Neural progenitor cell (in vitro differentiated cells): Measurements from ENCODE around the gene OPALIN. TPM values are rescaled to one million over a fixed set of nuclear protein-coding genes. Genes with fewer than 3 reads are reported as not detected.

Experiments used
- DNase-seq: peaks from one replicate; pipeline ENCODE4 v3.0.0-alpha.2; 2016; ENCODE audit warnings: low spot score
- H2AFZ ChIP-seq: fragments of 200-600 bp; sonication (generic); replicated peaks from 2 replicates; pipeline ENCODE4 v1.6.1; 2016; ENCODE audit warnings: antibody characterized with exemption
- H3F3A ChIP-seq: fragments of 200-600 bp; sonication (generic); 2 replicates; pipeline ENCODE4 v1.6.1; 2016; ENCODE audit warnings: antibody characterized with exemption, low read depth
- H3K27ac ChIP-seq: fragments of 200-600 bp; sonication (generic); 2 replicates; pipeline ENCODE4 v1.5.1; 2016; ENCODE audit warnings: mild to moderate bottlenecking
- H3K27me3 ChIP-seq: fragments of 200-600 bp; sonication (generic); 2 replicates; pipeline ENCODE4 v1.6.1; 2016; ENCODE audit warnings: mild to moderate bottlenecking, moderate library complexity
- H3K36me3 ChIP-seq: fragments of 200-600 bp; sonication (generic); 2 replicates; pipeline ENCODE4 v1.5.1; 2016
- H3K4me1 ChIP-seq: fragments of 200-600 bp; sonication (generic); 2 replicates; pipeline ENCODE4 v1.6.1; 2016; ENCODE audit warnings: mixed run types
- H3K4me2 ChIP-seq: fragments of 200-600 bp; sonication (generic); 2 replicates; pipeline ENCODE4 v1.6.1; 2016
- H3K4me3 ChIP-seq: fragments of 200-600 bp; sonication (generic); 2 replicates; pipeline ENCODE4 v1.5.1; 2016
- H3K79me2 ChIP-seq: fragments of 200-600 bp; sonication (generic); 2 replicates; pipeline ENCODE4 v1.6.1; 2016; ENCODE audit warnings: low read depth
- H3K9ac ChIP-seq: fragments of 200-600 bp; sonication (generic); 2 replicates; pipeline ENCODE4 v1.6.1; 2016
- H3K9me3 ChIP-seq: fragments of 200-600 bp; sonication (generic); 2 replicates; pipeline ENCODE4 v1.5.1; 2016; ENCODE audit warnings: low read depth
- H4K20me1 ChIP-seq: fragments of 200-600 bp; sonication (generic); 2 replicates; pipeline ENCODE4 v1.6.1; 2016; ENCODE audit warnings: low read depth
- H3K27ac Mint-ChIP-seq: 3 replicates; pipeline ENCODE4 v1.8.0; 2021; ENCODE audit warnings: mixed read lengths
- H3K27me3 Mint-ChIP-seq: 2 replicates; pipeline ENCODE4 v1.8.0; 2022; ENCODE audit warnings: low read depth, mild to moderate bottlenecking, inconsistent platforms, moderate library complexity, mixed read lengths; ENCODE audit not compliant: insufficient read depth
- H3K36me3 Mint-ChIP-seq: 3 replicates; pipeline ENCODE4 v1.8.0; 2021; ENCODE audit warnings: mixed read lengths
- H3K4me1 Mint-ChIP-seq: 3 replicates; pipeline ENCODE4 v1.8.0; 2021; ENCODE audit warnings: mixed read lengths
- H3K4me3 Mint-ChIP-seq: 3 replicates; pipeline ENCODE4 v1.8.0; 2021; ENCODE audit warnings: mild to moderate bottlenecking, moderate library complexity, mixed read lengths
- H3K9me3 Mint-ChIP-seq: 3 replicates; pipeline ENCODE4 v1.8.0; 2020; ENCODE audit warnings: mixed read lengths
- CTCF ChIP-seq: fragments of 200-600 bp; sonication (generic); IDR thresholded peaks from 2 replicates; pipeline ENCODE4 v1.5.1; 2017; ENCODE audit warnings: antibody characterized with exemption, mild to moderate bottlenecking
- EZH2 ChIP-seq: fragments of 200-600 bp; sonication (generic); IDR thresholded peaks from 2 replicates; pipeline ENCODE4 v1.6.1; 2017; ENCODE audit warnings: antibody characterized with exemption, mild to moderate bottlenecking, moderate library complexity
- EZH2phosphoT487 ChIP-seq: fragments of 200-600 bp; sonication (generic); IDR thresholded peaks from 2 replicates; pipeline ENCODE4 v1.6.1; 2017; ENCODE audit warnings: antibody characterized with exemption
- total RNA-seq: library from RNA; depleted of rRNA; stranded (reverse); fragments of >200 nt; gene quantifications from 2 replicates; pipeline ENCODE4 v1.2.3, GENCODE V29; 2015; ENCODE audit warnings: low replicate concordance

OPALIN gene
- not detected in 2 replicates for total RNA-seq

GRCh38 chr10:96358851-96359540, at the start of gene OPALIN:
Gene OPALIN, minus strand, starts transcription at chr10:96359002. Its CDS starts 106 bp downstream, at chr10:96358896.
- peaks cover 4% of the 10 kb centered on the region for H3K27me3 Mint-ChIP-seq
- H3K4me1 Mint-ChIP-seq, result no peaks in the 10 kb centered on the region
- no peak within 1 kb of the TSS for H3K4me3 Mint-ChIP-seq
- Histone ChIP-seq H3K27me3 (no peaks in the 10 kb centered on the region), H4K20me1 (no peaks in the 10 kb centered on the region), H3K9ac (no peak within 1 kb of the TSS), H3K79me2 (no peaks in the 10 kb centered on the region), H3K4me3 (no peak within 1 kb of the TSS), H3K4me1 (no peaks in the 10 kb centered on the region), H3K36me3 (no peaks in the 10 kb centered on the region), H2AFZ (peak within 1 kb of the TSS; percentile 72), H3K27ac (no peak within 1 kb of the TSS), H3K4me2 (no peak within 1 kb of the TSS), H3F3A (no peaks in the 10 kb centered on the region), H3K9me3 (no peaks in the 10 kb centered on the region)
- no peaks in the 10 kb centered on the region for H3K9me3 Mint-ChIP-seq
- no peak for TF ChIP-seq EZH2phosphoT487
- no peak for TF ChIP-seq EZH2
- no peak for TF ChIP-seq CTCF
- no peak within 1 kb of the TSS for H3K27ac Mint-ChIP-seq
- H3K36me3 Mint-ChIP-seq, result no peaks in the 10 kb centered on the region
- DNase-seq, result no peak

GRCh38 chr10:96408201-96408600, 49.4 kb upstream of the OPALIN start:
- TF ChIP-seq EZH2 (no peak), CTCF (no peak), EZH2phosphoT487 (no peak)
- H3K4me3 Mint-ChIP-seq, result no peak overlapping the region
- no peak overlapping the region for H3K4me3 ChIP-seq
- H3K9ac ChIP-seq, result no peak overlapping the region
- H3K9me3 ChIP-seq, result no peaks in the 10 kb centered on the region
- no peaks in the 10 kb centered on the region for H3K36me3 ChIP-seq
- no peak for DNase-seq
- no peak overlapping the region for H3K4me2 ChIP-seq
- H3K4me1 Mint-ChIP-seq, result peaks cover 20% of the 10 kb centered on the region
- H4K20me1 ChIP-seq, result no peaks in the 10 kb centered on the region
- no peaks in the 10 kb centered on the region for H3K27me3 ChIP-seq
- peaks cover 11% of the 10 kb centered on the region for H3K27me3 Mint-ChIP-seq
- no peak overlapping the region for H3K27ac ChIP-seq
- H2AFZ ChIP-seq, result no peak overlapping the region
- H3K9me3 Mint-ChIP-seq, result peaks cover 3% of the 10 kb centered on the region
- H3K36me3 Mint-ChIP-seq, result peaks cover 12% of the 10 kb centered on the region
- no peaks in the 10 kb centered on the region for H3K4me1 ChIP-seq
- H3F3A ChIP-seq, result no peaks in the 10 kb centered on the region
- no peak overlapping the region for H3K27ac Mint-ChIP-seq
- no peaks in the 10 kb centered on the region for H3K79me2 ChIP-seq

- DNase-seq, result no peak
Measured at GRCh38 chr10:96407560-96408069, 48.8 kb upstream of the OPALIN start.

More at GRCh38 chr10:96407560-96408069, 48.8 kb upstream of the OPALIN start:
- H3K4me2 ChIP-seq, result no peak overlapping the region
- no peaks in the 10 kb centered on the region for H3K27me3 ChIP-seq
- H3K36me3 Mint-ChIP-seq, result peaks cover 12% of the 10 kb centered on the region
- no peaks in the 10 kb centered on the region for H3K9me3 ChIP-seq
- no peaks in the 10 kb centered on the region for H3K79me2 ChIP-seq
- no peak overlapping the region for H3K4me3 Mint-ChIP-seq
- no peak overlapping the region for H3K27ac ChIP-seq
- peaks cover 3% of the 10 kb centered on the region for H3K9me3 Mint-ChIP-seq
- H2AFZ ChIP-seq, result no peak overlapping the region
- no peaks in the 10 kb centered on the region for H4K20me1 ChIP-seq
- H3K27me3 Mint-ChIP-seq, result peaks cover 16% of the 10 kb centered on the region
- no peaks in the 10 kb centered on the region for H3F3A ChIP-seq
- H3K4me1 ChIP-seq, result no peaks in the 10 kb centered on the region
- peaks cover 25% of the 10 kb centered on the region for H3K4me1 Mint-ChIP-seq
- no peak overlapping the region for H3K4me3 ChIP-seq
- no peak overlapping the region for H3K27ac Mint-ChIP-seq
- no peak for TF ChIP-seq CTCF
- TF ChIP-seq EZH2, result no peak
- no peak overlapping the region for H3K9ac ChIP-seq
- no peaks in the 10 kb centered on the region for H3K36me3 ChIP-seq
